ENCODE measurements around the gene ECD.
A peak's percentile ranks its signal among the peaks of the same experiment; 100 is the strongest.

ECD gene

DNA sequence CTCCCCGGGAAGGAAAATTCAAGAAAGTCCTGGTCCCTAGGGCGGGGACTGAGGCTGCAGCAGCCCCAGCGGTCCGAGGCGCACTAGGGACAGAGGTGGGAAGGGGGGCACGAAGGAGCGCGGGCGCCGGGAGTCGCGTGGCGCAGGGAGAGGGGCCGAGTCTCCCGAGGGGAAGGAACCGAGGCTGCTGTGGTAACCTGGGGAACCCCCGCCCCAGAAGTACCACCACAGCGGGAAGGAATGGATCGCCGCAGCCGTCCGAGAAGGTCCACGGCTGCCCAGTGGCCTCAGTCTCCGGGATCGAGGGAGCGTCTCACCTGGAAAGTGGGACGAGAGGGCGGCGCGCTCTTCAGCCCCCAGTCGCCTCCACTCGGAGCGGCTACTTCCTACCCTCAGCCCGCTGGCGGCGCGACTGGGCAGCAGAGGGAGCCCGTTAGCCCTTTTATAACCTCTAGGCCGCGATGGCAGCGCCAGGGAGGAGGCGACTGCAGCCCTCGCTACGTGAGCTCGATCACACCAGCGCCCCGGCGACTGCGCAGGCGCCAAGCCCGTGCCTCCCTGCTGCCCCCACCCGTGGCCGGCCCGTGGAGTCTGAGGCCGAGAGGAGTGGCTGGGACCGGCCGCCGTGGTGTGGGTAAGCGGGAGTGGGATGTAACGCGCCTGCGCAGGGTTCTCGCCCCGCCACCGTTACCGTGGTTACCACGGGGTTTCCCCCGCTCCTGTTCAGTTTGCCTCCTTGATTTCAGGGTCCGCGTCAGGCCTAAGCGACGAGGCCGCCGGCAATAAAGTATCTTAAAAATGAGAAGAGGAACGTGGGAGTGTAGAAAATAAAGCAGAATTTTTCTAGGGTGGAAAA, 71.1 kb downstream of the ECD start, which contains the start of gene P4HA1:
P4HA1 (minus strand) TSS at position 418 of the 856 bp plus-strand sequence. CDS start 21,983 bp downstream, outside the sequence.
- peak; percentile 95 to 96 for DNase-seq (ENCODE audit: low read depth in 2 of 2)

DNA sequence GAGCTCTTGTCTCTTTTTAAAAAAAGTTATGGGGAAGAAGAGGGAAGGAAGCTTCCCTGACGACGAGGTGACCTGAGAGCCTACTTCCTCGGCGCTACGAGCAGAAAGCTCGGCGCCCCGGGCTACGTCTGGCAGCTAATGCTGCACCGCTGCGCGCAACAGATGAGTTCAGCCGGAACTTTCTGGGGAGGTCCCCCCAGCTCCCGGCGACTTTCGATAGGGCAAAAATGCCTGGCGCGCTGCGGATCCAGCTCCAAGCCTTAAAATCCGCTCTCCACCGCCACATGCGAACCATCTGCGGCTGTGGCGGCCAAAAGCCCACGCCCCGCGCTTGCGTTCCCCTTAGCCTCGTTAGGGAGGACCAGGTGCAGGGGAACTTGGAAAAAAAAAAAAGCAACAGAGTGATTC, 71.8 kb downstream of the ECD start:
- DNase-seq (ENCODE audit: low read depth in 2 of 2), result peak in 1 of 2 experiments; percentile 21

DNA sequence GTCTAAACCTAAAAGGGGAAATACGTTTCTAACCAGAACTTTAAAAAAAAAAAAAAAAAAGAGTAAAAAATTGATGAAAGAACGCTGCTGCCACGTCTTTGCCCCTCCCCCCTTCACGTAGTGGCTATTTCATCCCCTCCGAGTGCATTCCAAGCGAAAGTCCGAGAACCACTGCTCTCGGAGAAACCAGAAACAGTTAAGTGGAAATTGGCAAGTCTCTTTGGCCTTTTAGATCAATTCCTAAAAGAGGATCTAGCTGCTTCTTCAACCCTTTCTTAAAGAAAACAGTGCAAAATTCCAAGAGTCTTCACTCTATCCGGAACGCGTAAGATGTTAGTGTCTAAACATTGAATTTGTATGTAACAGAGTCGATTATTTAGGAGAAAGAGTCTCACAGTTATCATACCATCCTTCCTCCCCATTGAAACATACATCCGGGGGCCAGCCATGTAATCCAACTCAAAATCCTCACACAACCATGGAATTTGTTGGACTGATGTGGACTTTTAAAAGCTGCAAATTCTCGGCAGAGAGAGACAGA, 72.3 kb downstream of the ECD start:
- DNase-seq (ENCODE audit: low read depth in 2 of 2), result peak; percentile 59 to 67

DNA sequence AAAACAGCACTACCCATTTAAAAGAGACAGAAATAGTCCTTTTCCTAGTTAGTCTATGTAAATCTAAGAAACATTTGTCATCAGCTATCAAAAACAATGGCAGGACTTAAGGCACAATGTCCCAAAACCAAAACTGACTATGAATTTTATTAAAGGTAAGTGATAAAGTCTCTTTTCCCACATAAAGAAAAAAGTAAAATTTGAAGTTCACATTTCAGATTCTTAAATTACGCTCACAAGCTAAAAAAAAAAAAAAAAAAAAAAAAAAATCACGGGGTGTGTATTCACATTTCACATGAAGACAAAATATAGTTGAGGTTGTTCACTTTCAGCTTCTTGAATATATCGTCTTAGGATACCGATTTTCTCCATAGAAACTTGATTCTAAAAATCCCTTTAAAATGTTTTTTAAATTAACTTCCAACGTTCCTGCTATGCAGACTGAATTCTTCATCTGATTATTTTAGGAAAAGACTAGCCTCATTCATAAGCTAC, 72.8 kb downstream of the ECD start:
- no peak for DNase-seq (ENCODE audit: low read depth in 2 of 2)

DNA sequence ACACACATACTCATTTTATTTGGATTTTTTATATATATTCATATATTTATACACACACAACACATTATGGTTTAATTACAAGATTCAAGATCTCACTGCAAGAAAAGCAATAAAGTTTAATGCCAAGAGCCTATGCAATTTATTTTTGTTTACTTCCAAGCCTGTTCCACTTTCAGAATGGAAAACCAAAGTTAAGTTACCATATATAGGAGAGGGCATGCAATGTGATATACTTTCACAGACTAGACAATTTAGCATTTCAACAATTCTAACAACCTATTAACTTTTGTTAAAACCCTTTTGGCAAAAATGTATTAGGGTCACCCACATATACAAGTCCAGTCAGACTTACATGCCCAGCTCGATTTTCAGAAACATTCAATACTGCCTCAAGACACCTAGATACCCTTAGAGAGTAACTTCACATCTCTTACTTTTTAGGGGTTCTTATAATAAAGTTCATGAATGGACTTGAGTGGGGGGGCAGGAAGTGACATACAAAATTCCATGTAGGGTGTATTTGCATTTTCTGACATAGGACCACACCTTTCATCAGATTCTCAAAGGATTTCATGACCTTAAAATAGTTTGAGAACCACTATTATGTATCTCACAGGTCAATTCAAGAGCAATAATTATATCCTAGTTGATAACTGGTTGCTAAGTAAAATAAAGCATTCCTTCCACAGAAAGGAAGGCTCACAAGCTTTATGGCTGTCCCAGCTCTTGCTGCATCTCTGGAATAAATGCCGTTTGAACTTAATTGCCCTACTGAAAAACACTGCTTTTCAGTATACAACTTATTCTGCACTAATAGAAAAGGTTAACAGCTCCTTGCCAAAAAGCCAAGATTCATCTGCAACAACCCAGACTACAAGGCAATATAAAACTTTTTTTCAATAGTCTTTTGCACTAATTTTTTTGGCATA, 73.6 kb downstream of the ECD start:
- DNase-seq (ENCODE audit: low read depth in 2 of 2), result no peak

DNA sequence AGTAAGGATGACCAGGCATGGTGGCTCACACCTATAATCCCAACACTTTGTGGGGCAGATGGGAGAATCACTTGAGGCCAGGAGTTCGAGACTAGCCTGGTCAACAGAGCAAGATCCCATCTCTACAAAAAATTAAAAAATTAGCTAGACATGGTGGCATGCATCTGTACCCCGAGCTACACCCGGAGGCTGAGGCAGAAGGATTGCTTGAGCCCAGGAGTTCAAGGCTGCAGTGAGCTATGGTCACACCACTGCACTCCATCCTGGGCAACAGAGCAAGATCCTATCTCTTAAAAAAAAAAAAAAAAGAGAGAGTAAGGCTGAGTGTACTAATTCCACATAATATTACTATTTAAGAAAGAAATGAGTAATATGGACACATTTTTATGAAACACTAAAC, 75.0 kb downstream of the ECD start:
- no peak for DNase-seq (ENCODE audit: low read depth in 2 of 2)

DNA sequence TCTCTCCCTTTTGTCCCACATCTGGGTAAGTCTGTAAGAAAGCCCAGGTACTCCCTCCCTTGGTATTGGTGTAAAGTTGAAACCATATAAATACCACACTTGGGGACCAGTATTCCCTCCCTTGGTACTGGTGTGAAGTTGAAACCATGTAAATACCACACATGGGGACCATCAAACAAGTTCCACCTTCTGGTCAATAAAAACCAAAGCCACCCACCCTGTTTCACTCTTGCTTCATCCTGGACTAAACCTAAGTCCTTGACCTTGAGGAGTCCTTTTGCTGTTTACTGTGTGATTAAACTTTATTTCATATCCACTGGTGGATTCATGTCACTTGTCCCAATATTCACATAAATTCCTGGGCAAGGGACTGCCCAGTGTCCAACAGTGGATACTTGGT, 79.5 kb downstream of the ECD start:
- no peak for DNase-seq (ENCODE audit: low read depth in 2 of 2)

DNA sequence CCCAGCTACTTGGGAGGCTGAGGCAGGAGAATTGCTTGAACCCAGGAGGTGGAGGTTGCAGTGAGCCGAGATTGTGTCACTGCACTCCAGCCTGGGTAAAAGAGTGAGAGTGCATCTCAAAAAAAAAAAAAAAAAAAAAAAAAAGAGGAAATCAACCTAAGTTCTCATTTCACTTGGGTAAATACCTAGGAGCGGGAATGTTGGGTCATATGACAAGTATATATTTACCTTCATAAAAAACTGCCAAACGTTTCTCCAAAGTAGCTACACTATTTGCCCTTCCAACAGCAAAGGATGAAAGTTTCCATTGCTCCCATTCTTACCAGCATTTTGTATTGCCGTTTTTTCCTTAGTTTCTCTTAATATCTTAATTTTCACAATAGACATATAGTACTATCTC, 81.0 kb downstream of the ECD start:
- DNase-seq (ENCODE audit: low read depth in 2 of 2), result no peak

DNA sequence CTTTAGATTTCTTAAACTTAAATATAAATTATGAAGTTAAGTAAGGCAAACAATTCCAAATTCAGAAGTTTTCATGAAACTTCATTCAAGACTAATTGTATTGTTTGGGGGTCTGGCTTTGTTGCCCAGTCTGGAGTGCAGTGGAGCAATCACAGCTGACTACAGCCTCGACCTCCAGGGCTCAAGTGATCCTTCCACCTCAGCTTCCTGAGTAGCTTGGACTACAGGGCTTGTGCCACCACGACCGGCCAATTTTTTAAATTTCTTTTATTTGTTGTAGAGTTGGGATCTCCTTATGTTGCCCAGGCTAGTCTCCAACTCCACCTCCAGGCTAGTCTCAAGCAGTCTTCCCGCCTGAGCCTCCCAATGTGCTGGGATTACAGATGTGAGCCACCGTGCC, 83.6 kb downstream of the ECD start:
- no peak for DNase-seq (ENCODE audit: low read depth in 2 of 2)
